HG02623 (cell line): Measurements from ENCODE around the gene ABLIM2.

ENCODE experiments used
- ATAC-seq: cut with Tn5 transposase; IDR thresholded peaks from one replicate; pipeline ENCODE4 v1.9.1; 2021; ENCODE audit warnings: moderate library complexity; ENCODE audit not compliant: unreplicated experiment

The ABLIM2 gene

GRCh38 chr4:8158710-8159536 lies at the start of gene ABLIM2:
TSS of gene ABLIM2 (minus strand) at chr4:8158813. CDS start at chr4:8158689, 124 bp downstream.
- ATAC-seq, result peak; percentile 98

- ATAC-seq, result no peak
Observed at GRCh38 chr4:8207314-8207713, 48.7 kb upstream of the ABLIM2 start.

DNA sequence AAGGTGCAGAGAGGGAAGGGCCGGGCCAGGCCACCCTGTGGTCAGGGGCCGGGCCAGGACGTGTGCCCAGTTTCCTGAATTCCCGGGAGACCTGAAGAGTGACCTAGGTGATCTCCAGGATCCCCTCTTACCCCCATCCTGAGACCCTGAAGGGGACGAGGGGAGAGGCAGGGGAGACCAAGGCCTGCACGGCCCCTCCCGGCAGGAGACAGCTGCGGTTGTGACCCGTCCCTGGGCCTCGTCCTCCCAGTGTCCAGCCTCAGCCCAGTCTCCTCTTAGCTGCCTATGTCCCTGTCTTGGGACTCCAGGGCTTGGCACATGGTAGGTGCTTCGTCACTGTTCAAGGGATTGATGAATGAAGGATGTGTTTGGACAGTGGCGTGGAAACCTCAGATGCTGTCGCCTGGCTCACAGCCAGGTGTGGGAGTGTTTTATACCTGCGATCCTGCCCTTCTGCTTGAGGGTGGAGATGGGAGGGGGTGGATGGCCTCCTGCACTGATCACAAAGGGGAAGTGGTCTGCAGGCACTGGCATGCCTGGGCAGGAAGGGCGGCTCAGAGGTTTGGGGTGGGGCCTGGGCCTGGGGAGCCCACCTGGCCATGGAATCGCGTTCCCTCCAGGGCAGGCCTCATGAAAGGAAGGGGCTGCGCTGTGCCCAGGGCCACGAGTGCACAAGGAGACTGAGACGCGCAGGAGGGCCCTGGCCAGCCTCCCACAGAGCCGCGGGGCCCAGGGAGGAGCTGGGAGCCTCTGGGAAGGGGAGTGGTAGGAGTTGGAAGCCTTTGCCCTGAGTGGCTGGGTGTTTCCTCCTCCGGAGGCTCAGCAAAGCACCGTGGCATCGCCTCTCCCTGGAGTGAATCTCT lies 47.4 kb upstream of the ABLIM2 start:
- no peak for ATAC-seq

GRCh38 chr4:8205241-8205707 lies 46.7 kb upstream of the ABLIM2 start:
- ATAC-seq, result no peak

- no peak for ATAC-seq
Observed at GRCh38 chr4:8204576-8205227, 46.1 kb upstream of the ABLIM2 start.

GRCh38 chr4:8203817-8204216 lies 45.2 kb upstream of the ABLIM2 start:
- ATAC-seq, result no peak

DNA sequence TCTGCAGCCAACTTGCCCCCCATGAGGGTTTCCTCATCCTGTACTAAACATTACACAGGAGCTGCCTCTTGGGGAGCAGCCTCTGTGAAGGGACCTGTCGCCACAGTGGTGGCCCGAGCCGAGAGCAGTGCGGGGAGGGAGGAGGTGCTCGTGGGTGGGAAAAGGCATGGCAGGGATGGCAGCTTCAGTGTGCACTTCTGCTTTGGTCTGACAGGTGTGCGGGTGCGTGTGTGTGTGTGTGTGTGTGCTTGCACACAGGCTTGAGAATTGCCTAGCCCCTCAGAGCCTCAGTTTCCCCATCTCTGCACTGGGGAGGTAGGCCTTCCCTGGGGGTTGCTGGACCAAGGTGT lies 44.4 kb upstream of the ABLIM2 start:
- ATAC-seq, result no peak

- no peak for ATAC-seq
Observed at GRCh38 chr4:8202108-8203051, 43.8 kb upstream of the ABLIM2 start.

DNA sequence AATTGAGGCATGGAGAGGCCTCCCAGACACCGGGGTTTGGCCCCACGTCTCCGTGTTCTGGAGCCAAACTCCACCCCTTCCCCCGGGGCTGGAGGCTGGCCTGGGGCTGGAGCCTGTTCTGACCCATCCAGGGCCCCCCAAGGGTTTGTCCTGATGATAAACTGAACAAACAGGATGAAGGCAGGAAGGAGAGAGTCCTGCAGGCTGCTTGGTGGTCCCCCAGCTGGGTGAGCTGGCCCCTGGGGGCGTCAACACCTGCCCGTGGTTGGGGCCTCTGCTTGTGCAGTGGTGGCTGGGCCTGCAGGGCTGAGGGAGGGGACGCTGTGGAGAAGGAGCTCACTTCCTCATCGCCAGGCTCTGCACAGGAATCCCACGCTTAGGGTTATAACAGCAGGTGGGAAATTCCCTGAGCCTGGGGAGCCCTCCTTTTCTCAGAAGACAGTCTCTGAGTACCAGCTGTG lies 42.7 kb upstream of the ABLIM2 start:
- peak; percentile 36 for ATAC-seq

GRCh38 chr4:8200302-8200975 lies 41.8 kb upstream of the ABLIM2 start:
- ATAC-seq, result no peak

GRCh38 chr4:8199594-8200301 lies 41.1 kb upstream of the ABLIM2 start:
- ATAC-seq, result no peak

DNA sequence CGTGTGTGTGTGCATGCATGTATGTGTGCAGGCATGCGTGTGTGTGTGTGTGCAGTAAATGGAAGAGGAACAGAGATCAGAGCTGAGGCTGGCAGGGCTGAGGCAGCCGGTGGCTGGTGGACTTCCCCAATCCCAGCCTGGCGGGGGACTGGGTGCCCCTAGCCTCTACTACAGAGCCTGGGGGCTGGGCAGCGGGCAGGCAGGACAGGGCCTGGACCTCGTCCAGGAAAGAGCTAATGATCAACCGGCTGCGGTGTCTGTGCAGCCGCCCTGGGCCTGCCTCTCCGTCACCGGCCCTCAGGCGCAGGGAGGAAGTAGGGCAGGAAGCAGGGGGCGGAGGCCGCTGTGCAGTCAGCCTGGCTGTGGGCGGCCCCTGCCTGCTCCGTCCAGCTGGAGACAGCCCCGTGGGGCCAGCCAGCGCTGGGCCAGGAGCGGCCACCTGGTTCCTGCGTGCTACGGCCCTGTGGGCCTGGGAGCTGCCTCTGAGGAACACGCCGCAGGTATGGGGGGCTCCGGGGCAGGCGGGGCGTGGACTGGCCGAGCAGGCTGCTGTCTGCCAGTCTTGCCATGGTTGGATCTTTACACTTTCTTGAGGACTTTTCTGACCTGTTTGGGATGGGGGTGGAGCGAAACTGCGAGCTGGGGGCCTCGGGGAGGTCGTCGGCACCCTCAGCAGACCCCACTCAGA lies 40.4 kb upstream of the ABLIM2 start, which contains the start of gene SH3TC1:
Gene SH3TC1, plus strand, starts transcription at position 385 of the 688 bp plus-strand sequence. CDS start 5,905 bp downstream, outside the sequence.
- peak; percentile 77 for ATAC-seq

DNA sequence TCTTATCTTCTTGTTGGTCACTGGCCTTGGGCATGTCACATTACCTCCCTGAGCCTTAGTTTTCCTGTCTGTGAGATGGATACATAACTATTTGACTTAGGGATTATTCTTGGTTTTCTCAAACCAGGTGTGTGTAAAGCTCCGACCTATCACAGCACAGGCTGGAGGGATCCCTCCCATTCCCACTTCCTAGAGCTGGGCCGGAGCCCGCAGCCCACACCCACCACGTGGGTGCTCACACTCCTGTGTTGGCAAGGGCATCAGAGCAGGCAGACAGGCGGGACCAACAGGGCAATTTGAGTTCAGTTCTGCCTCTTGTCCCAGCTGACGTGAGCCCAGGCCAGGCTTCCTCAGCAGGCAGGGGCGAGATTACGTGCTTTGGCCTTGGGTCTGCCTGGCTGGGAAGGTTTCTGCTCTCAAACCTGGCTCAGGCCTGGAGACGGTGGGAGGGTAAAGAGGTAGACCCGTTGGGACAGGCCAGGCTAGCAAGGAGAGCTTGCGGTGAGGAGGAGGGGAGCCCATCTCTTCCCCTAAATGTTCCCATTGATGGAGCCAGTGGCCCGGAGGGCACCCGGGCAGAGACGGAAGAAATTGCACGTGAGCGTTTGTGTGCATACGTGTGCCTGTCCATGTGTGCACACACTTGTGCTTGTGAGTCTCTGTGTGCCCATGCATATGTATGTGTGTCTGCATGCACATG lies 39.7 kb upstream of the ABLIM2 start:
- ATAC-seq, result no peak

DNA sequence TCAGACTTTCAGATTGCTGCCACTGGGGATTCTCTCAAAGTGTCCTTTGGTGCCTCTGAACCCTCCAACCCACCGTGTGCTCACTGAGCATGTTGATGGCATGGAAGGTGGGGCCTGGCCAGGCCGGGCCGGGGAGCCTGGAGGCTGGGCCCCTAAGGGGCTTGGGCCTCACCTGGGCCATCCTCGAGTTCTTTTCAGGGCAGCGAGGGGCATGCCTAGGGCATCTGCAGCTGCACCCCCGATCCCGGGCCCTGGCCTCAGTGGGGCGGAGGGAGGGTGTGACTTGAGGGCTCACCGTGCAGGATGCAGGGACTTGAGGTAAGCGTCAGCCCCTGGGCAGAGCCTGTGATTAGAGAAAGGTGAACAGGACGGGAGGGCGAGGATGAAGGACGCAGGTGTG lies 38.9 kb upstream of the ABLIM2 start:
- ATAC-seq, result no peak

GRCh38 chr4:8195841-8196458 lies 37.3 kb upstream of the ABLIM2 start:
- ATAC-seq, result no peak

- no peak for ATAC-seq
Observed at GRCh38 chr4:8195431-8195830, 36.8 kb upstream of the ABLIM2 start.
